Peyer's patch (tissue), 4 donors: ENCODE results near the gene RO60. TPM values are rescaled to one million over a fixed set of nuclear protein-coding genes. Genes with fewer than 3 reads are reported as not detected.

Source experiments
- DNase-seq, 3 donors: peaks; one replicate each; pipeline ENCODE4 v3.0.0-alpha.2; 2017 to 2019
- H3K27ac ChIP-seq, 4 donors: fragments of 200-600 bp; sonication (generic); one replicate each; pipeline ENCODE4 v1.5.1; 2016 to 2019
- H3K27me3 ChIP-seq, 2 donors: fragments of 200-600 bp; sonication (generic); one replicate each; pipeline ENCODE4 v1.5.1; 2019
- H3K36me3 ChIP-seq, 3 donors: fragments of 200-600 bp; sonication (generic); one replicate each; pipeline ENCODE4 v1.5.1; 2016 to 2019
- H3K4me1 ChIP-seq, 4 donors: fragments of 200-600 bp; sonication (generic); one replicate each; pipeline ENCODE4 v1.5.1; 2016 to 2019
- H3K4me3 ChIP-seq, 4 donors: fragments of 200-600 bp; sonication (generic); 1 replicate in 3 of 4; 2 replicates in 1 of 4; pipeline ENCODE4 v1.5.1; 2016 to 2019; ENCODE audit warnings: mild to moderate bottlenecking in 1 of 4
- H3K9me3 ChIP-seq, 4 donors: fragments of 200-600 bp; sonication (generic); one replicate each; pipeline ENCODE4 v1.5.1; 2016 to 2019; ENCODE audit warnings: mild to moderate bottlenecking in 1 of 4
- POLR2A ChIP-seq, 2 donors: fragments of 450-650 bp; IDR thresholded peaks; one replicate each; pipeline ENCODE4 v1.5.1; 2017; ENCODE audit warnings: antibody characterized with exemption in 2 of 2, mild to moderate bottlenecking in 2 of 2, moderate library complexity in 2 of 2
- total RNA-seq, 4 donors: library from RNA; depleted of rRNA; stranded (reverse); fragments of >200 nt; gene quantifications; one replicate each; pipeline ENCODE4 v1.1.0, GENCODE V29; 2016
- TF ChIP-seq, protein P1 (sequence below), 6 experiments: fragments of 450-650 bp in 4 of 6; fragments of 200-600 bp in 2 of 6; sonication (generic) in 1 of 6; IDR thresholded peaks; one replicate each; pipeline ENCODE4 v1.5.1; 2017 to 2019; ENCODE audit warnings: antibody characterized with exemption in 6 of 6, mild to moderate bottlenecking in 3 of 6, moderate library complexity in 1 of 6

Gene RO60
- total RNA-seq, 4 donors from 2014 or later: 33.0 to 55.9 (median 47.0) TPM

GRCh38 chr1:193103759-193104501 is 44.5 kb downstream of the RO60 start:
- Histone ChIP-seq H3K9me3 (no peaks in the 10 kb centered on the region), H3K4me3 (peak overlapping the region; percentile 71 to 97 (median 83)), H3K36me3 (peaks cover 0 to 17% (median 0%) of the 10 kb centered on the region in 3 donors), H3K27ac (peak overlapping the region; percentile 79 to 96 (median 91)), H3K4me1 (peaks cover 0 to 9% (median 4%) of the 10 kb centered on the region in 4 donors), H3K27me3 (no peaks in the 10 kb centered on the region)
- TF ChIP-seq POLR2A (IDR thresholded peaks at IDR 0.05): no peak
- TF ChIP-seq, protein P1, sequence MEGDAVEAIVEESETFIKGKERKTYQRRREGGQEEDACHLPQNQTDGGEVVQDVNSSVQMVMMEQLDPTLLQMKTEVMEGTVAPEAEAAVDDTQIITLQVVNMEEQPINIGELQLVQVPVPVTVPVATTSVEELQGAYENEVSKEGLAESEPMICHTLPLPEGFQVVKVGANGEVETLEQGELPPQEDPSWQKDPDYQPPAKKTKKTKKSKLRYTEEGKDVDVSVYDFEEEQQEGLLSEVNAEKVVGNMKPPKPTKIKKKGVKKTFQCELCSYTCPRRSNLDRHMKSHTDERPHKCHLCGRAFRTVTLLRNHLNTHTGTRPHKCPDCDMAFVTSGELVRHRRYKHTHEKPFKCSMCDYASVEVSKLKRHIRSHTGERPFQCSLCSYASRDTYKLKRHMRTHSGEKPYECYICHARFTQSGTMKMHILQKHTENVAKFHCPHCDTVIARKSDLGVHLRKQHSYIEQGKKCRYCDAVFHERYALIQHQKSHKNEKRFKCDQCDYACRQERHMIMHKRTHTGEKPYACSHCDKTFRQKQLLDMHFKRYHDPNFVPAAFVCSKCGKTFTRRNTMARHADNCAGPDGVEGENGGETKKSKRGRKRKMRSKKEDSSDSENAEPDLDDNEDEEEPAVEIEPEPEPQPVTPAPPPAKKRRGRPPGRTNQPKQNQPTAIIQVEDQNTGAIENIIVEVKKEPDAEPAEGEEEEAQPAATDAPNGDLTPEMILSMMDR (IDR thresholded peaks at IDR 0.05): no peak
- DNase-seq: no peak

GRCh38 chr1:193104502-193104906 is 45.1 kb downstream of the RO60 start:
- peak; percentile 38 to 72 (median 70) for DNase-seq
- H3K4me3 ChIP-seq: peak overlapping the region; percentile 71 to 97 (median 83)
- H3K27me3 ChIP-seq: no peaks in the 10 kb centered on the region
- no peak for TF ChIP-seq POLR2A (IDR thresholded peaks at IDR 0.05)
- TF ChIP-seq, protein P1 (IDR thresholded peaks at IDR 0.05): peak in 1 of 6 experiments; percentile 3
- H3K9me3 ChIP-seq: no peaks in the 10 kb centered on the region
- H3K27ac ChIP-seq: peak overlapping the region; percentile 79 to 96 (median 91)
- H3K4me1 ChIP-seq: peaks cover 0 to 9% (median 4%) of the 10 kb centered on the region in 4 donors
- peaks cover 0 to 12% (median 0%) of the 10 kb centered on the region in 3 donors for H3K36me3 ChIP-seq

- H3K4me3 ChIP-seq: peak within 1 kb of the TSS; percentile 71 to 97 (median 83)
- no peaks in the 10 kb centered on the region for H3K27me3 ChIP-seq
- TF ChIP-seq, protein P1 (IDR thresholded peaks at IDR 0.05): peak in 2 of 6 experiments; percentile 11 to 17
- TF ChIP-seq POLR2A (IDR thresholded peaks at IDR 0.05): peak; percentile 87 to 88
These were observed 45.8 kb downstream of the RO60 start, which contains the start of gene GLRX2 for GRCh38 chr1:193104907-193105820. TSS of gene GLRX2 (minus strand) at chr1:193105414. CDS start at chr1:193105382, 32 bp downstream.

DNA sequence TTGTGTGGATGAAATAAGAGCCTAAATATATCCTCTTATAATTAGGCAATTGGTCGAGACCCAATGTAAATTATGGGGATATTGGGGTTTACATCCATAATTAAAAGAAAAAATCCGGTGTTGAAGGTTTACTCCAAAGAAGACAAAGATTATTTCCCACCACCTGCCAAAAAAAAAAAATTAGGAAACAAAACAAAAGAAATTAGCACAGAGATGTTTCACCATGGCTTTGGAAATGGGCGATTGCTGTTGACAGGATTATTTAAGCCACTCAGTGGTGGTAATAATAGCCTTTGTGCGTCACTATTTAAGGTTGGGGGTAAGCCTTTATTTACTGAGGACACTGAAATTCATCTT is 46.4 kb downstream of the RO60 start:
- Histone ChIP-seq H3K27ac (peak overlapping the region; percentile 79 to 96 (median 91)), H3K36me3 (no peaks in the 10 kb centered on the region), H3K4me3 (peak overlapping the region; percentile 71 to 97 (median 83)), H3K4me1 (peaks cover 0 to 9% (median 4%) of the 10 kb centered on the region in 4 donors), H3K9me3 (no peaks in the 10 kb centered on the region), H3K27me3 (no peaks in the 10 kb centered on the region)
- no peak for TF ChIP-seq POLR2A (IDR thresholded peaks at IDR 0.05)
- TF ChIP-seq, protein P1 (IDR thresholded peaks at IDR 0.05): no peak
- no peak for DNase-seq

More at GRCh38 chr1:193104907-193105820, 45.8 kb downstream of the RO60 start, which contains the start of gene GLRX2:
- Histone ChIP-seq H3K4me1 (peaks cover 0 to 9% (median 4%) of the 10 kb centered on the region in 4 donors), H3K27ac (peak within 1 kb of the TSS; percentile 79 to 96 (median 91)), H3K36me3 (peaks cover 0 to 6% (median 0%) of the 10 kb centered on the region in 3 donors), H3K9me3 (no peaks in the 10 kb centered on the region)
- peak; percentile 72 to 95 (median 92) for DNase-seq

DNA sequence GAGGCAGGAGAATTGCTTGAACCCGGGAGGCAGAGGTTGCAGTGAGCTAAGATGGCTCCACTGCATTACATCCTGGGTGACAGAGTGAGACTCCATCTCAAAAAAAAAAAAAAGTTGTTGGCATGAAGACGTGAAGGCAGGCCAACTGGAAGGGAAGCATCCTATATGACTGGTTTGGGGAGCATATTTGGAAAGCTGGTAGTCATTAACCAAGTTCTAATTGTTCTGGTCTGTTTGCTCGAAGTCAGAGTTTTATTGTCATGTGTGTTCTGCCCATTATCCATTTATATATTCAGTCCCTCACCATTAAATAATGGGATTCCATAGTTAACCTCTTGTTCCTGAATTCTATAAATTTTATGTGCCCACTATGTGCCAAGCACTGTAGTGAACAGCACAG is 49.1 kb downstream of the RO60 start:
- TF ChIP-seq, protein P1 (IDR thresholded peaks at IDR 0.05): no peak
- H3K27ac ChIP-seq: no peak overlapping the region
- H3K36me3 ChIP-seq: no peaks in the 10 kb centered on the region
- H3K4me3 ChIP-seq: no peak overlapping the region
- DNase-seq: no peak
- no peaks in the 10 kb centered on the region for H3K27me3 ChIP-seq
- H3K4me1 ChIP-seq: peaks cover 0 to 7% (median 3%) of the 10 kb centered on the region in 4 donors
- H3K9me3 ChIP-seq: no peaks in the 10 kb centered on the region
